Measurements from ENCODE around the gene DIPK1B.

The DIPK1B gene

GRCh38 chr9:136722093-136722968 lies 10.0 kb downstream of the DIPK1B start:
- H3K4me3 ChIP-seq (ENCODE audit: low read depth, low read length) = no peak overlapping the region
- TF ChIP-seq MYC (IDR thresholded peaks at IDR 0.05; ENCODE audit: low read depth, low read length) (no peak), CTCF (IDR thresholded peaks at IDR 0.05; ENCODE audit: low read depth, low read length) (no peak), POLR2A (IDR thresholded peaks at IDR 0.05; ENCODE audit: extremely low read depth, insufficient read length) (no peak), MAX (IDR thresholded peaks at IDR 0.05; ENCODE audit: low read depth, low read length) (no peak)
- no peak for DNase-seq (ENCODE audit: low read depth)

GRCh38 chr9:136722969-136723356 lies 10.6 kb downstream of the DIPK1B start:
- no peak for TF ChIP-seq CTCF (IDR thresholded peaks at IDR 0.05; ENCODE audit: low read depth, low read length)

GRCh38 chr9:136723362-136723976 lies 11.1 kb downstream of the DIPK1B start:
- TF ChIP-seq CTCF (IDR thresholded peaks at IDR 0.05; ENCODE audit: low read depth, low read length) (no peak), POLR2A (IDR thresholded peaks at IDR 0.05; ENCODE audit: extremely low read depth, insufficient read length) (no peak), MAX (IDR thresholded peaks at IDR 0.05; ENCODE audit: low read depth, low read length) (no peak), MYC (IDR thresholded peaks at IDR 0.05; ENCODE audit: low read depth, low read length) (no peak)
- no peak overlapping the region for H3K4me3 ChIP-seq (ENCODE audit: low read depth, low read length)
- peak; percentile 36 for DNase-seq (ENCODE audit: low read depth)

More at GRCh38 chr9:136722969-136723356, 10.6 kb downstream of the DIPK1B start:
- H3K4me3 ChIP-seq (ENCODE audit: low read depth, low read length) = no peak overlapping the region
- DNase-seq (ENCODE audit: low read depth) = peak; percentile 52

- no peak overlapping the region for H3K4me3 ChIP-seq (ENCODE audit: low read depth, low read length)
- TF ChIP-seq MAX (IDR thresholded peaks at IDR 0.05; ENCODE audit: low read depth, low read length) = no peak
- TF ChIP-seq CTCF (IDR thresholded peaks at IDR 0.05; ENCODE audit: low read depth, low read length) = no peak
- no peak for TF ChIP-seq POLR2A (IDR thresholded peaks at IDR 0.05; ENCODE audit: extremely low read depth, insufficient read length)
- TF ChIP-seq MYC (IDR thresholded peaks at IDR 0.05; ENCODE audit: low read depth, low read length) = no peak
- no peak for DNase-seq (ENCODE audit: low read depth)
These were observed 11.6 kb downstream of the DIPK1B start for GRCh38 chr9:136723989-136724388.

GRCh38 chr9:136724772-136725171 lies 12.4 kb downstream of the DIPK1B start:
- no peak for DNase-seq (ENCODE audit: low read depth)
- H3K4me3 ChIP-seq (ENCODE audit: low read depth, low read length) = no peak overlapping the region
- TF ChIP-seq MYC (IDR thresholded peaks at IDR 0.05; ENCODE audit: low read depth, low read length) (no peak), POLR2A (IDR thresholded peaks at IDR 0.05; ENCODE audit: extremely low read depth, insufficient read length) (no peak), MAX (IDR thresholded peaks at IDR 0.05; ENCODE audit: low read depth, low read length) (no peak)

GRCh38 chr9:136725612-136726011 lies 13.2 kb downstream of the DIPK1B start:
- H3K4me3 ChIP-seq (ENCODE audit: low read depth, low read length) = peak overlapping the region; percentile 87
- DNase-seq (ENCODE audit: low read depth) = no peak
- TF ChIP-seq MYC (IDR thresholded peaks at IDR 0.05; ENCODE audit: low read depth, low read length) (no peak), CTCF (IDR thresholded peaks at IDR 0.05; ENCODE audit: low read depth, low read length) (no peak), MAX (IDR thresholded peaks at IDR 0.05; ENCODE audit: low read depth, low read length) (no peak), POLR2A (IDR thresholded peaks at IDR 0.05; ENCODE audit: extremely low read depth, insufficient read length) (no peak)

Measured in NB4 (cell line).